ENCODE measurements around the gene ATP5MC2.

ATP5MC2 gene

GRCh38 chr12:53677016-53677799 lies 1.3 kb upstream of the ATP5MC2 start:
- Histone ChIP-seq H3K4me3 (ENCODE audit: low read depth, low read length) (peak overlapping the region; percentile 47), H3K36me3 (replicated peaks) (peaks cover 16% of the 10 kb centered on the region), H3K27ac (peak overlapping the region; percentile 59), H3K27me3 (replicated peaks) (no peaks in the 10 kb centered on the region)
- no peak for TF ChIP-seq CTCF (IDR thresholded peaks at IDR 0.05; ENCODE audit: low read depth, low read length, missing control alignments)
- peak; percentile 4 for DNase-seq
- in situ Hi-C loops (cut with HindIII; ENCODE audit: low pct_ligation_motif_present, low sequenced_read_pairs): no loop called here

GRCh38 chr12:53676656-53677015 lies 753 bp upstream of the ATP5MC2 start:
- peaks cover 21% of the 10 kb centered on the region for H3K36me3 ChIP-seq (replicated peaks)
- DNase-seq: no peak
- peak overlapping the region; percentile 47 for H3K4me3 ChIP-seq (ENCODE audit: low read depth, low read length)
- in situ Hi-C loops (cut with HindIII; ENCODE audit: low pct_ligation_motif_present, low sequenced_read_pairs): no loop called here
- peak overlapping the region; percentile 59 for H3K27ac ChIP-seq
- H3K27me3 ChIP-seq (replicated peaks): no peaks in the 10 kb centered on the region
- no peak for TF ChIP-seq CTCF (IDR thresholded peaks at IDR 0.05; ENCODE audit: low read depth, low read length, missing control alignments)

- H3K27ac ChIP-seq: peak overlapping the region; percentile 75
- peak overlapping the region; percentile 95 for H3K4me3 ChIP-seq (ENCODE audit: low read depth, low read length)
- TF ChIP-seq CTCF (IDR thresholded peaks at IDR 0.05; ENCODE audit: low read depth, low read length, missing control alignments): no peak
- H3K36me3 ChIP-seq (replicated peaks): peaks cover 30% of the 10 kb centered on the region
- in situ Hi-C loops (cut with HindIII; ENCODE audit: low pct_ligation_motif_present, low sequenced_read_pairs): no loop called here
- H3K27me3 ChIP-seq (replicated peaks): no peaks in the 10 kb centered on the region
- no peak for DNase-seq
These were observed 744 bp downstream of the ATP5MC2 start for GRCh38 chr12:53674977-53675700.

GRCh38 chr12:53670971-53671370 lies 4.9 kb downstream of the ATP5MC2 start:
- no peak for TF ChIP-seq CTCF (IDR thresholded peaks at IDR 0.05; ENCODE audit: low read depth, low read length, missing control alignments)
- in situ Hi-C loops (cut with HindIII; ENCODE audit: low pct_ligation_motif_present, low sequenced_read_pairs): no loop called here
- DNase-seq: no peak
- H3K27me3 ChIP-seq (replicated peaks): no peaks in the 10 kb centered on the region
- no peak overlapping the region for H3K27ac ChIP-seq
- no peak overlapping the region for H3K4me3 ChIP-seq (ENCODE audit: low read depth, low read length)
- H3K36me3 ChIP-seq (replicated peaks): peaks cover 66% of the 10 kb centered on the region

- no peak for TF ChIP-seq CTCF (IDR thresholded peaks at IDR 0.05; ENCODE audit: low read depth, low read length, missing control alignments)
- Histone ChIP-seq H3K4me3 (ENCODE audit: low read depth, low read length) (no peak overlapping the region), H3K27ac (no peak overlapping the region), H3K36me3 (replicated peaks) (peaks cover 71% of the 10 kb centered on the region), H3K27me3 (replicated peaks) (no peaks in the 10 kb centered on the region)
- DNase-seq: no peak
- in situ Hi-C loops (cut with HindIII; ENCODE audit: low pct_ligation_motif_present, low sequenced_read_pairs): no loop called here
These were observed 5.6 kb downstream of the ATP5MC2 start for GRCh38 chr12:53670308-53670707.
